GM19468 (cell line): ENCODE results near the gene PLA2G12B.
"Not testable (repeated sequence)": the region's sequence is repeated elsewhere in the genome, so short reads cannot be mapped to it uniquely, and the experiment has no call there.

Source experiments
- ATAC-seq: cut with Tn5 transposase; IDR thresholded peaks from one replicate; pipeline ENCODE4 v1.9.1; 2021; ENCODE audit warnings: mild to moderate bottlenecking, moderate library complexity, moderate number of reproducible peaks; ENCODE audit not compliant: unreplicated experiment; ENCODE audit errors: extremely low read depth

PLA2G12B gene

GRCh38 chr10:72943498-72944234 is 10.9 kb downstream of the PLA2G12B start:
- ATAC-seq: no peak

- no peak for ATAC-seq
Measured at GRCh38 chr10:72935361-72935760, 19.2 kb downstream of the PLA2G12B start.

GRCh38 chr10:72932259-72933015 is 22.2 kb downstream of the PLA2G12B start:
- no peak for ATAC-seq

GRCh38 chr10:72930276-72930675 is 24.3 kb downstream of the PLA2G12B start:
- ATAC-seq: no peak

- ATAC-seq: no peak
Measured at GRCh38 chr10:72928798-72929197, 25.8 kb downstream of the PLA2G12B start.

GRCh38 chr10:72927485-72927884 is 27.1 kb downstream of the PLA2G12B start:
- ATAC-seq: no peak

- no peak for ATAC-seq
Measured at GRCh38 chr10:72925951-72926465, 28.6 kb downstream of the PLA2G12B start.

GRCh38 chr10:72924351-72924750 is 30.3 kb downstream of the PLA2G12B start:
- no peak for ATAC-seq

GRCh38 chr10:72921147-72921683 is 33.4 kb downstream of the PLA2G12B start:
- ATAC-seq: not testable (repeated sequence)

GRCh38 chr10:72918352-72918751 is 36.3 kb downstream of the PLA2G12B start:
- ATAC-seq: no peak

- not testable (repeated sequence) for ATAC-seq
Measured at GRCh38 chr10:72917803-72918332, 36.7 kb downstream of the PLA2G12B start.

- not testable (repeated sequence) for ATAC-seq
Measured at GRCh38 chr10:72917201-72917600, 37.4 kb downstream of the PLA2G12B start.

GRCh38 chr10:72913287-72913686 is 41.3 kb downstream of the PLA2G12B start:
- no peak for ATAC-seq

GRCh38 chr10:72912736-72913135 is 41.9 kb downstream of the PLA2G12B start:
- ATAC-seq: no peak

- no peak for ATAC-seq
Measured at GRCh38 chr10:72911758-72912157, 42.8 kb downstream of the PLA2G12B start.

- ATAC-seq: no peak
Measured at GRCh38 chr10:72910705-72911104, 43.9 kb downstream of the PLA2G12B start.

GRCh38 chr10:72906446-72906845 is 48.2 kb downstream of the PLA2G12B start:
- no peak for ATAC-seq

- ATAC-seq: no peak
Measured at GRCh38 chr10:72904806-72905205, 49.8 kb downstream of the PLA2G12B start.

GRCh38 chr10:72903941-72904446 is 50.6 kb downstream of the PLA2G12B start:
- not testable (repeated sequence) for ATAC-seq

GRCh38 chr10:72899545-72899944 is 55.1 kb downstream of the PLA2G12B start:
- ATAC-seq: no peak

GRCh38 chr10:72898616-72899015 is 56.0 kb downstream of the PLA2G12B start:
- no peak for ATAC-seq
